ENCODE measurements around the gene DDX17. TPM values are rescaled to one million over a fixed set of nuclear protein-coding genes. Genes with fewer than 3 reads are reported as not detected.

The DDX17 gene
- total RNA-seq, 4 donors from 2014 or later: 419 to 723 (median 493) TPM

- intact Hi-C loops (cut with DNase I; ENCODE audit: low total_unique reads): no loop called here
- WGBS, 2 donors: 69 to 75% methylated on average over 25 to 26 of the region's 26 CpGs
- DNase-seq (ENCODE audit: low spot score in 2 of 2): no peak
- no peak for TF ChIP-seq POLR2A (IDR thresholded peaks at IDR 0.05)
- TF ChIP-seq CTCF (IDR thresholded peaks at IDR 0.05): no peak
- no peak overlapping the region for H3K4me3 ChIP-seq (ENCODE audit: low read depth, poor library complexity, severe bottlenecking)
Measured at GRCh38 chr22:38465673-38466490, 40.2 kb downstream of the DDX17 start.

- TF ChIP-seq POLR2A (IDR thresholded peaks at IDR 0.05) (no peak), CTCF (IDR thresholded peaks at IDR 0.05) (no peak)
- 83 to 86% methylated on average over 10 of the region's 10 CpGs for WGBS, 2 donors
- no peak overlapping the region for H3K4me3 ChIP-seq (ENCODE audit: low read depth, poor library complexity, severe bottlenecking)
- intact Hi-C loops (cut with DNase I; ENCODE audit: low total_unique reads): no loop called here
- no peak for DNase-seq (ENCODE audit: low spot score in 2 of 2)
Measured at GRCh38 chr22:38464992-38465672, 41.0 kb downstream of the DDX17 start.

- no peak for TF ChIP-seq CTCF (IDR thresholded peaks at IDR 0.05)
- H3K4me3 ChIP-seq (ENCODE audit: low read depth, poor library complexity, severe bottlenecking): no peak overlapping the region
- intact Hi-C loops (cut with DNase I; ENCODE audit: low total_unique reads): no loop called here
- WGBS, 2 donors: 61 to 70% methylated on average over 23 to 28 of the region's 28 CpGs
- DNase-seq (ENCODE audit: low spot score in 2 of 2): no peak
Measured at GRCh38 chr22:38462960-38463784, 42.9 kb downstream of the DDX17 start.

- WGBS, 2 donors: 12 to 14% methylated on average over 49 of the region's 51 CpGs
- no peak overlapping the region for H3K4me3 ChIP-seq (ENCODE audit: low read depth, poor library complexity, severe bottlenecking)
- intact Hi-C loops (cut with DNase I; ENCODE audit: low total_unique reads): no loop called here
- TF ChIP-seq POLR2A (IDR thresholded peaks at IDR 0.05): no peak
- TF ChIP-seq CTCF (IDR thresholded peaks at IDR 0.05): no peak
- peak; percentile 50 to 93 for DNase-seq (ENCODE audit: low spot score in 2 of 2)
Measured at GRCh38 chr22:38461414-38462081, 44.6 kb downstream of the DDX17 start.

GRCh38 chr22:38461057-38461413 is 45.1 kb downstream of the DDX17 start:
- no peak for DNase-seq (ENCODE audit: low spot score in 2 of 2)
- intact Hi-C loops (cut with DNase I; ENCODE audit: low total_unique reads): no loop called here
- no peak for TF ChIP-seq POLR2A (IDR thresholded peaks at IDR 0.05)
- TF ChIP-seq CTCF (IDR thresholded peaks at IDR 0.05): no peak
- WGBS, 2 donors: 28 to 31% methylated on average over 7 to 9 of the region's 9 CpGs
- H3K4me3 ChIP-seq (ENCODE audit: low read depth, poor library complexity, severe bottlenecking): no peak overlapping the region

Data from lower leg skin (tissue), 4 donors.